ENCODE data around the gene SPOCK2.

DNA sequence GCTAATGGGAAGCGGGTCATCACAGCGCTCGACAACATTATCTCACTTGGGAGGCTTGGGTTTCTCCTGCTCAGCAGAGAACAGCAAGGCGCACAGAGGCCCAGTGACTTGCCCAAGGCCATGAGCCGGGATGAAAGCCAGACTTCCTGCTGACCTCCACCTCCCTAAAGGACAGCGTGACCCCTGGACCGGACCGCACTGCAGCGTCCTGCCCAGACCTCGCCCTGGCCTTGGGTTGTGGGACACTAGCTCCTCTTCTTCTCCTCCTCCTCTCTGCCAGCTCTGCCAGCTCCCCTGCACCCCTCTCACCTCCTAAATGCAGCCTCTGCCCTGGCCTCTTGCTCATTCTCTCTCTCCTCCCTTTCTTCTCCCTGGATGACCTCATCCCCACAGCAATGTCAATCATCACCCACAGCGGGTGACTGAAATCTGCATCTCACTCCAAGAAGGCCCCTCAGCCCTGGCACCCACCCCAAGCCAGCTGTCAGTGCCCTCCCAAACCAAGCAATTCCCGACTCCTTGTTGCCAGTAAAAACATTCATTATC is 19.4 kb downstream of the SPOCK2 start:
- no peak for TF ChIP-seq EZH2 (IDR thresholded peaks at IDR 0.05; ENCODE audit: borderline replicate concordance, control insufficient read depth, low read depth, low read length)
- no peak for TF ChIP-seq ZNF274 (IDR thresholded peaks at IDR 0.05; ENCODE audit: insufficient read depth, insufficient read length)
- TF ChIP-seq, protein P1, sequence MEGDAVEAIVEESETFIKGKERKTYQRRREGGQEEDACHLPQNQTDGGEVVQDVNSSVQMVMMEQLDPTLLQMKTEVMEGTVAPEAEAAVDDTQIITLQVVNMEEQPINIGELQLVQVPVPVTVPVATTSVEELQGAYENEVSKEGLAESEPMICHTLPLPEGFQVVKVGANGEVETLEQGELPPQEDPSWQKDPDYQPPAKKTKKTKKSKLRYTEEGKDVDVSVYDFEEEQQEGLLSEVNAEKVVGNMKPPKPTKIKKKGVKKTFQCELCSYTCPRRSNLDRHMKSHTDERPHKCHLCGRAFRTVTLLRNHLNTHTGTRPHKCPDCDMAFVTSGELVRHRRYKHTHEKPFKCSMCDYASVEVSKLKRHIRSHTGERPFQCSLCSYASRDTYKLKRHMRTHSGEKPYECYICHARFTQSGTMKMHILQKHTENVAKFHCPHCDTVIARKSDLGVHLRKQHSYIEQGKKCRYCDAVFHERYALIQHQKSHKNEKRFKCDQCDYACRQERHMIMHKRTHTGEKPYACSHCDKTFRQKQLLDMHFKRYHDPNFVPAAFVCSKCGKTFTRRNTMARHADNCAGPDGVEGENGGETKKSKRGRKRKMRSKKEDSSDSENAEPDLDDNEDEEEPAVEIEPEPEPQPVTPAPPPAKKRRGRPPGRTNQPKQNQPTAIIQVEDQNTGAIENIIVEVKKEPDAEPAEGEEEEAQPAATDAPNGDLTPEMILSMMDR (IDR thresholded peaks at IDR 0.05 in 2 of 3, conservative IDR thresholded peaks at IDR 0.05 in 1 of 3; ENCODE audit: control insufficient read depth in 2 of 3, extremely low read depth in 1 of 3, insufficient read depth in 1 of 3, low read depth in 3 of 3, low read length in 3 of 3), result no peak
- TF ChIP-seq PML (IDR thresholded peaks at IDR 0.05; ENCODE audit: low read length), result no peak
- TF ChIP-seq RAD21 (IDR thresholded peaks at IDR 0.05; ENCODE audit: insufficient read depth, low read depth, low read length), result no peak
- no peak for TF ChIP-seq POLR2A (IDR thresholded peaks at IDR 0.05; ENCODE audit: low read depth, low read length)
- TF ChIP-seq, protein P2, sequence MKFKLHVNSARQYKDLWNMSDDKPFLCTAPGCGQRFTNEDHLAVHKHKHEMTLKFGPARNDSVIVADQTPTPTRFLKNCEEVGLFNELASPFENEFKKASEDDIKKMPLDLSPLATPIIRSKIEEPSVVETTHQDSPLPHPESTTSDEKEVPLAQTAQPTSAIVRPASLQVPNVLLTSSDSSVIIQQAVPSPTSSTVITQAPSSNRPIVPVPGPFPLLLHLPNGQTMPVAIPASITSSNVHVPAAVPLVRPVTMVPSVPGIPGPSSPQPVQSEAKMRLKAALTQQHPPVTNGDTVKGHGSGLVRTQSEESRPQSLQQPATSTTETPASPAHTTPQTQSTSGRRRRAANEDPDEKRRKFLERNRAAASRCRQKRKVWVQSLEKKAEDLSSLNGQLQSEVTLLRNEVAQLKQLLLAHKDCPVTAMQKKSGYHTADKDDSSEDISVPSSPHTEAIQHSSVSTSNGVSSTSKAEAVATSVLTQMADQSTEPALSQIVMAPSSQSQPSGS (IDR thresholded peaks at IDR 0.05; ENCODE audit: low read length), result no peak
- no peak for TF ChIP-seq SUZ12 (IDR thresholded peaks at IDR 0.05; ENCODE audit: unreplicated experiment)
- TF ChIP-seq POLR2AphosphoS5 (IDR thresholded peaks at IDR 0.05; ENCODE audit: low read length), result no peak
- no peak for TF ChIP-seq POLR2AphosphoS2 (IDR thresholded peaks at IDR 0.05; ENCODE audit: low read depth, low read length)

Data from GM12878 (cell line).